ENCODE measurements around the gene TUT4. TPM values are rescaled to one million over a fixed set of nuclear protein-coding genes. Genes with fewer than 3 reads are reported as not detected.

Gene TUT4
- total RNA-seq, 1 donor from 2014 or later: 44.2 TPM

- H3K27ac ChIP-seq: no peak overlapping the region
- no peaks in the 10 kb centered on the region for H3K9me3 ChIP-seq
- DNase-seq (no peak), ATAC-seq (no peak)
- no peaks in the 10 kb centered on the region for H3K4me1 ChIP-seq
- peaks cover 8% of the 10 kb centered on the region for H3K36me3 ChIP-seq
- no peak overlapping the region for H3K4me3 ChIP-seq
- TF ChIP-seq CTCF (IDR thresholded peaks at IDR 0.05): no peak
- no peaks in the 10 kb centered on the region for H3K27me3 ChIP-seq
- intact Hi-C loops (cut with DNase I): no loop called here
These were observed 21.5 kb downstream of the TUT4 start for GRCh38 chr1:52531249-52531872.

GRCh38 chr1:52530563-52531144, 22.2 kb downstream of the TUT4 start:
- Histone ChIP-seq H3K27me3 (no peaks in the 10 kb centered on the region), H3K4me1 (no peaks in the 10 kb centered on the region), H3K9me3 (no peaks in the 10 kb centered on the region), H3K4me3 (no peak overlapping the region), H3K36me3 (peaks cover 15% of the 10 kb centered on the region), H3K27ac (no peak overlapping the region)
- intact Hi-C loops (cut with DNase I): no loop called here
- ATAC-seq (no peak), DNase-seq (no peak)
- TF ChIP-seq CTCF (IDR thresholded peaks at IDR 0.05): no peak

GRCh38 chr1:52523376-52523775, 29.5 kb downstream of the TUT4 start:
- H3K27ac ChIP-seq: no peak overlapping the region
- no peak overlapping the region for H3K4me3 ChIP-seq
- peaks cover 21% of the 10 kb centered on the region for H3K36me3 ChIP-seq
- no peak for DNase-seq
- no peak for ATAC-seq
- intact Hi-C loops (cut with DNase I): no loop called here
- TF ChIP-seq CTCF (IDR thresholded peaks at IDR 0.05): no peak
- no peaks in the 10 kb centered on the region for H3K9me3 ChIP-seq
- H3K4me1 ChIP-seq: no peaks in the 10 kb centered on the region
- H3K27me3 ChIP-seq: no peaks in the 10 kb centered on the region

- H3K4me1 ChIP-seq: no peaks in the 10 kb centered on the region
- H3K36me3 ChIP-seq: peaks cover 10% of the 10 kb centered on the region
- ATAC-seq (no peak), DNase-seq (no peak)
- H3K27ac ChIP-seq: no peak overlapping the region
- H3K27me3 ChIP-seq: no peaks in the 10 kb centered on the region
- intact Hi-C loops (cut with DNase I): no loop called here
- no peak for TF ChIP-seq CTCF (IDR thresholded peaks at IDR 0.05)
- no peak overlapping the region for H3K4me3 ChIP-seq
- H3K9me3 ChIP-seq: no peaks in the 10 kb centered on the region
These were observed 32.7 kb downstream of the TUT4 start for GRCh38 chr1:52520148-52520547.

- Histone ChIP-seq H3K27ac (no peak overlapping the region), H3K9me3 (no peaks in the 10 kb centered on the region), H3K27me3 (no peaks in the 10 kb centered on the region), H3K4me3 (no peak overlapping the region), H3K4me1 (no peaks in the 10 kb centered on the region), H3K36me3 (peaks cover 21% of the 10 kb centered on the region)
- intact Hi-C loops (cut with DNase I): no loop called here
- no peak for DNase-seq
- TF ChIP-seq CTCF (IDR thresholded peaks at IDR 0.05): no peak
- ATAC-seq: no peak
These were observed 33.9 kb downstream of the TUT4 start for GRCh38 chr1:52518962-52519361.

Data from upper lobe of right lung (tissue), 1 donor.